Muscle of back (tissue), 11 donors: ENCODE results near the gene RNMT. TPM values are rescaled to one million over a fixed set of nuclear protein-coding genes. Genes with fewer than 3 reads are reported as not detected.
A peak's percentile ranks its signal among the peaks of the same experiment; 100 is the strongest.
"Not testable (repeated sequence)": the region's sequence is repeated elsewhere in the genome, so short reads cannot be mapped to it uniquely, and the experiment has no call there.

Source experiments
- DNase-seq, 3 donors: peaks; one replicate each; pipeline versions ENCODE4 v3.0.0 to v3.0.0-alpha.2; 2013
- polyA plus RNA-seq, 10 donors: library from polyadenylated mRNA; unstranded; fragments of 120-200 nt; gene quantifications; one replicate each; pipeline ENCODE4 v1.2.1, GENCODE V29; 2013; ENCODE audit not compliant: insufficient read length in 10 of 10

The RNMT gene
- polyA plus RNA-seq, 10 donors = 29.5 to 44.3 (median 35.3) TPM

GRCh38 chr18:13726972-13727331, 479 bp downstream of the RNMT start:
- no peak for DNase-seq

DNA sequence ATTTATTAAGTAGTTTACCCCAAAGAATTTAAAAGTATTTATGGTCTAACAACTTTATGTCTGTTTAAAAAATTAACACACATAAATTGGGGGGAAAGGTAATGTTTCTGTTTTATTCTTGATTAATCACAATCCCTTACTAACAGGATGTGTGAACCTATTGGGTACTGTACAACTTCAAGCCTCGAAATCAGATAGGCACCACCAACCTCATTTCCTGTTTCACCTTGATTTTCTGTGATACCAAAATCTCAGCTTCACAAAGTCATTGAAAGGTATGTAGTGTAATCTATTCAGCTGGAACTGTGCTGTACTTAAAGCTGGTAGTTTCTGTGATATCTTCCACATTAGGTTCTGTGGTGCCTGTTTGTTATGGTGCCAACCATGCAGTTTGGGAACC, 4.0 kb downstream of the RNMT start:
- DNase-seq = no peak

- no peak for DNase-seq
Measured at GRCh38 chr18:13735681-13736080, 9.2 kb downstream of the RNMT start.

- DNase-seq = peak; percentile 18 to 77 (median 76)
Measured at GRCh38 chr18:13745696-13746095, 19.2 kb downstream of the RNMT start.

DNA sequence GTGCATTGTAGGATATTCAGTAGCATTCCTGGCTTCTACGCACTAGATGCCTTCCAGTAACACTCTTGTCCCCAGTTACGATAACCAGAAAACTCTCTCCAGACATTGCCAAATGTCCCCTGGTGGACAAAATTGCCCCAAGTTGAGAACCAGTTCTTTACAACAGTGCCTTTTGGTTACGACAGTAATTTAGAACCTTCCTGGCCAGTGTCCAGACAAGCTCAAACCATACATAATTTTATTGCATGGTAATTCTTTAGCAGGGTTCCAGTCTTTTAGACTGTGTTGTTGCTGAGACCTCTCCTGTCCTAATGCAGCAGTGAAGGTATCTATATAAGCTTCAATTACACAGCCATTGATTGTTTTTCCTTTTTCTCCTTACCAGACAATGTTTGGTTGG, 20.2 kb downstream of the RNMT start:
- peak in 1 of 3 donors; percentile 22 for DNase-seq

DNA sequence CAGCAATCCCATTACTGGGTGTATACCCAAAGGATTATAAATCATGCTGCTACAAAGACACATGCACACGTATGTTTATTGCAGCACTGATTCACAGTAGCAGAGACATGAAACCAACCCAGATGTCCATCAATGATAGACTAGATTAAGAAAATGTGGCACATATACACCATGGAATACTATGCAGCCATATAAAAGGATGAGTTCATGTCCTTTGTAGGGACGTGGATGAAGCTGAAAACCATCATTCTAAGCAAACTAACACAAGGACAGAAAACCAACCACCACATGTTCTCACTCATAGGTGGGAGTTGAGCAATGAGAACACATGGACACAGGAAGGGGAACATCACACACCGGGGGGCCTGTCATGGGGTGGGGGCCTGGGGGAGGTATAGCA, 25.1 kb downstream of the RNMT start:
- not testable (repeated sequence) for DNase-seq

DNA sequence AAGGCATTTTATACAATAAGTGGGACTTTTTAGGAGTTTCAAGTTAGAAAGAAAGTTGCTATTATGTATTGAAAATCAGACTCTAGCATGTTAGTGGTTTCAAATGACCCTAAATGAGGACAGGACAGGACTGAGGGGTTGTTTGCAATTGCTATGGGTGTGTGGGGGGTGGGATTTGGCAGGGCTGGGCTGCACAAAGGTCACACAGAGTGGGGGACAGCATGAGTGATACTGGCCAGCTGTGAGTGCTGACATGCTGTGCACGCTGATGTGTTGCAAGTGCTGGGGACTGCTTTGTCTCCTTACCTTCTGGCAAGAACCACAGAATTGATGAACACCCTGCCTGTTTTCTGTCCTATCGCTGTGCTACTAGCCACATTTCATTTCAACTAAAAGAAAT, 29.8 kb downstream of the RNMT start:
- DNase-seq = no peak

- DNase-seq = no peak
Measured at GRCh38 chr18:13756671-13757070, 30.2 kb downstream of the RNMT start.

- DNase-seq = no peak
Measured at GRCh38 chr18:13758622-13759021, 32.1 kb downstream of the RNMT start.

GRCh38 chr18:13760047-13760446, 33.6 kb downstream of the RNMT start:
- no peak for DNase-seq

DNA sequence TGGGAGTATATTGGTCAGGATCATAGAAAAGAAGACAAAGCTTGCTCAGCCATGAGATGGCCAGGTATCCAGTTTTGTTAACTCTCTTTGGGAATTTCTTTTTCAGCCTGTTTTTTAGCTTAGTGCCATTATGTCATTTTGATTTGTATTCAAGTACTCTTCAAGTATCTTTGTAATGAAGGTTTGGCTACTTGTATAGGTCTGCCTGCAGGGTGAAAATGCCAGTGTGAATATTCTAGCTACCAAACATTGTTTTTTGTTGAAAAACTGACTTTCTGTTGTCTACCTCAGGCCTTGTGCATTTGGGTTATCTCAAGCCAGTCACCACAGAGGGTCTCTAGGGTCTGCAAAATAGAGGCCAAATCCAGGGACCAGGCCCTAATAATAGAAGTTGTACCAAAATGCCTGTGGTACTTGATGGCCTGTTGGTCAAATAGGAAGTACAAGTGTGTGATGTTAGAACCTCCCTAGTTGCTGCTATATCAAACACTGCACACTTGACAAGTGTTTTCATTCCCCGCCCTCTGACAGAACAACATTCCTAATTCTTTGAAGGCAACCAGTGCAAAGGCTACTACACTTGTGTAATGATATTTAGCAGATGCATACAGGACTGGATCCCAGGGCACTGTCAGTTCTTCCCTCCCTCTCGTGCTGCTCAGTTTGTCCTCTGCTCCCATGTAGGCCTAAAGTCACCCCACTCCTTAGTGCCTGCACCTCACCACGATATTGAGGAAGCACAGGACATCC, 36.4 kb downstream of the RNMT start:
- no peak for DNase-seq

GRCh38 chr18:13775058-13775457, 48.6 kb downstream of the RNMT start:
- no peak for DNase-seq

GRCh38 chr18:13791181-13791580, 64.7 kb downstream of the RNMT start:
- DNase-seq = no peak

GRCh38 chr18:13793819-13794218, 67.3 kb downstream of the RNMT start:
- DNase-seq = no peak

- DNase-seq = no peak
Measured at GRCh38 chr18:13796515-13796914, 70.0 kb downstream of the RNMT start.

DNA sequence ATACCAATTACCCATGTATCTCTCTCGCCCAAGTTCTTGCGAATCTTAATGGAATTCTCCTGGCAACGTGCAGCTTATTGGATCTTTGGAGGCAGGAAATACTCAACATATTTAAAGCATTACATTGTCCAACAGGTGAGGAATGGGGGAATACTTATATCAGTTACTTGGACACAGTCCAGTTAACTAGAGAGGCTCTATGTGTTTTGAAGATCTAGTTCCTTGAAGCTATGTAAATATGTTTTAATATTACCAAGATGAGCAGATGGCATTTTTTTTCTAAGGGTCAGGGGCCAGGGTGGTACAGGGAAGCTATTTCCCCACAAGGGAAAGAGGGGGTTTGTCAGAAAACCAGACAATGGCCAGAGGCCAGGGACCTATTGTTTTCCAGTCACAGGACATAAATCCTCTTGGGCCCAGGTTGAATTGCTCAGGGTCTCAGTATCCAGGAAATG, 70.7 kb downstream of the RNMT start:
- peak in 1 of 3 donors; percentile 22 for DNase-seq

GRCh38 chr18:13799396-13799795, 72.9 kb downstream of the RNMT start:
- no peak for DNase-seq

DNA sequence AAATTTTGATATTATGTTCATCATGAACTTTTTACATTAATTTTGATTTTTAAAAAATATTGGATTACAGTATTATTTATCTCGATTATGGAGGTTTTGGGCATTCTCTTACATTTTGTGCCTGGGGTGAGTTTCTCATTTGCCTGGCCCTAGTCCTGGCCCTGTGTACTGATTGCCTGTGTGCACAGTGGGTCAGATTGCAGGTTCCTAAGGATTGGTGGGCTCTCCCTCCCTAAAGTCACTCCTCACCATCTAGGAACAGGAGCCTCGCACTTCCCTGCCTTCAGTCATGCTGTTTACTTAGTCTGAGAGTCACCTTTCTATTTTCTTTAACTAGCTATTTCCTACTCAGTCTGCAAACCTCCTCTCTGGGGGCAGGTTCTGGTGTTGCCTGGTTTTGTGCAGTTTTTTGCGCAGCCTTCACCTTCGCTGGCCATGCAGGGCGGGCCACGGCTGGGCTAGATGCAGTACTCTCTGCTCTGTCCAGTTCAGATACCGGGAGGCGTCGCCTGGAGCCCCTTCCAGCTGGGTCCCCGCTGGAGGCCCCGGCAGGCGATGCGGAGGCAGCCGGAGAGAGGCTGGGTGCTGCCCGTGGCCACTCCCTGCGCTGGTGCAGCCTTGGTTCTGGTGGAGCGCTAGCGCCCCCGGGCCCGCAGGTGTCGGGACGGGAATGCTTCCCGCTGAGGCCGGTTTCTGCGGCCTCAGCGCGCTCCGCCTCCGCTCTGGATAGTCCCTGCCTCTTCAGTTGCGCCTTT, 74.2 kb downstream of the RNMT start:
- peak; percentile 19 to 83 (median 74) for DNase-seq

DNA sequence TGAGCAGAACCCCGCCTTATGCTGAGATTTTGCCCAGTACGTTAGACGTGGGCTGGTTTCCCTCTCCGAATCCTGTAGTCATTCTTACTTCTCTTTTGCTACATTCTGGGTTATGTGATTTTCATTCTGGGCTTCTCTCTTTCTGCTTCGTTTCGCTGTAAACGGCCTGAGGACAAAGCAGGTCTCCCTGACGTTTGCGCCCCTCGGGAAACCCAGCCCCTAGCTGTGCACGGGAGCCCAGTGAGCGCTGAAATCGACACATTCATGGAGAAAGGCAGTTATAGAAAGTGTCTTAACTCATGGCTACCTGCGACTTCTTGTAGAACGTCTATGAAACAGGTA, 74.8 kb downstream of the RNMT start:
- no peak for DNase-seq

DNA sequence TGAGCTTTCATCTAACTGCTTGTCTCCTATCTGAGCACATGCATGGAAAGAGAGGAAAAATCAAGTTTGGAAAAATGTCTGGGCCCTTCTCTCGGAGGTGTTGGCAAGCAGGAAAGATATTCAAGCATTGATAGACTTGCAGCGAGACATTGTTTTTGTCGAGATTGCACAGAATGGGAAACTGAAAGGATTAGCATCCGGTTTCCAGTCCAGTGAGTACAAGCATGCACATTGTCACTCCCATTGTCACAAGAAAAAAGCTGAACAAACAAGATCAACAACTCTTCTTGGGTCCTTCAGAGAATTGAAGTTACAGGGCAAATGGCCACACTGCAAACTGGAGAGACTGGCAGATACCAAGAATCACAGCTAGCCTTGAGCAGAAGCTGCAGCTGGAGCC, 77.8 kb downstream of the RNMT start:
- DNase-seq = no peak

- DNase-seq = no peak
Measured at GRCh38 chr18:13808294-13809042, 82.0 kb downstream of the RNMT start.

- DNase-seq = no peak
Measured at GRCh38 chr18:13809043-13809430, 82.6 kb downstream of the RNMT start.
